Right ventricle myocardium superior (tissue), 1 donor: ENCODE data around the gene RAP2A. TPM values are rescaled to one million over a fixed set of nuclear protein-coding genes. Genes with fewer than 3 reads are reported as not detected.

ENCODE experiments used
- ATAC-seq: fragments of 200-7000 bp; cut with Tn5 transposase; one replicate; pipeline ENCODE4 v1.9.1; 2020; ENCODE audit warnings: mild to moderate bottlenecking; ENCODE audit not compliant: poor library complexity
- DNase-seq: peaks from one replicate; pipeline ENCODE4 v3.0.0-alpha.2; 2020
- intact Hi-C: fragments of 100-400 bp; cut with DNase I; formaldehyde crosslinking; loops from one replicate; pipeline ENCODE4 v1.11.2; 2022
- total RNA-seq: library from RNA; stranded (reverse); fragmentation: NEBNext Ultra II Directional; extraction: Animal tissue kit (Norgen Biotek cat#: 25700); gene quantifications from one replicate; pipeline ENCODE4 v1.2.1, GENCODE V29; 2021
- donor health status: DM: no; HTN: yes; CAD: no; lungs with severe emphysema.

The RAP2A gene
- total RNA-seq, 1 donor from 2014 or later = 12.1 TPM

- no peak for ATAC-seq
- DNase-seq = no peak
- intact Hi-C loops = no loop called here
These were observed 44.3 kb downstream of the RAP2A start for GRCh38 chr13:97478247-97478646.

GRCh38 chr13:97483465-97483864, 49.5 kb downstream of the RAP2A start:
- ATAC-seq (no peak), DNase-seq (no peak)
- intact Hi-C loops = no loop called here

GRCh38 chr13:97484301-97484700, 50.3 kb downstream of the RAP2A start:
- ATAC-seq (peak; percentile 31), DNase-seq (no peak)
- intact Hi-C loops = no loop called here

GRCh38 chr13:97485320-97485719, 51.4 kb downstream of the RAP2A start:
- intact Hi-C loops = no loop called here
- DNase-seq = no peak
- no peak for ATAC-seq

GRCh38 chr13:97490702-97491307, 56.8 kb downstream of the RAP2A start:
- ATAC-seq (no peak), DNase-seq (no peak)
- intact Hi-C loops = no loop called here

DNA sequence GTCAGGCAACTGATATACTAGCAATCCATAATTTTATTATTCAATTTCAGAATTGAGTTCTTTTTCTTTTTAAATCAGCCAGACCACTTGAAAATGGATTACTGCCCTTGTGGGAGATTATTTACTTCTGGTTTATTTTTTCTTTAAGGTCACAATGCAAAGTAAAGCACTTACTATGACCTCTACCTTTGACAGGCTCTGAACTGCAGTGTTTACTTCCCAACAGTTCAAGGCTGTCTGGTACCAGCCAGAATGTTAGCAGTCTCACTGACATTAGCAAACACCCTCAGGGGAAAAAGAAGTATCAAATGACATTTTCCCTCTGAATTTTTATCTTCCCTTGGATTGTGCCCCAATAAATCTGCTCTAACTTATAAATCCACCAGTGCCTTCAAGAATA, 57.5 kb downstream of the RAP2A start:
- intact Hi-C loops = no loop called here
- DNase-seq (no peak), ATAC-seq (no peak)

- intact Hi-C loops = no loop called here
- ATAC-seq (no peak), DNase-seq (no peak)
These were observed 58.3 kb downstream of the RAP2A start for GRCh38 chr13:97492257-97492656.

- DNase-seq (no peak), ATAC-seq (no peak)
- intact Hi-C loops = no loop called here
These were observed 58.9 kb downstream of the RAP2A start for GRCh38 chr13:97492684-97493371.

GRCh38 chr13:97493456-97493855, 59.5 kb downstream of the RAP2A start:
- ATAC-seq (no peak), DNase-seq (no peak)
- intact Hi-C loops = no loop called here

GRCh38 chr13:97495678-97496077, 61.7 kb downstream of the RAP2A start:
- no peak for DNase-seq
- intact Hi-C loops = no loop called here
- ATAC-seq = no peak

DNA sequence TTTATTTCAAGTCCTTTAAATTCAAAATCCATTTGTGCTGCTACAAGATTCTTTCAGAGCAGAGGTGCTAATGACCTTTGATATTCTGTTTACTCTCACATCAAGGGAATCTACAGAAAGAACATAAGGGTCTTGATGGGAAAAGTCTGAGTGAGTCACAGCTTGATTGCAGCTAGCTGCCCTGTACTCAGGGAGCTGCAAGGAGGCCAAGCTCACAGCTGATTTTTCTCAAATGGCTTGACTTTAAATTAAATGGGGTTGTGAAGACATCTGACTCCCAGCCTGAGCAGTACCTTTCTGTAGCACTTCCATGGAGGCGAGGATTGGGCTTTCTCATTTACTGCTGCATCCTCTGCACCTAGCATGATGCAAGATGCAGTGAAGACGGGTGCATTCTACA, 62.5 kb downstream of the RAP2A start:
- intact Hi-C loops = no loop called here
- ATAC-seq = no peak
- DNase-seq = no peak

DNA sequence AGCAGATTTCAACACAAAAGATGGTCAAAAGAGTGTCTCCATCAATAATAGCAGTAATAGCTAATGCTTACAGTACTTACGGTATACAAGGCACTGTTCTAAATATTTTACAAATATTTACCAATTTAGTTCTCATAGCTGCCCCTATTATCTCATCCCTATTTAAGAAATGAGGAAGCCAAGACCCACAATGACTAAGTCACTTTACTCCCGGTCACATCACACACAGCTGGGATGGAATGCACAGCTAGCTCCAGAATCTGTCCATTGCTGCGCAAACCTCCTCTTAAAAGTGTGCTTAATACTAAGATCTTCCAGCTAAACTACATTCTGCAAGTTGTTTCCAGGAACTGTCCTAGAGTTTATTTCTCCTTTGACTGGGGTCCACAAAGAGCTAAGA, 63.4 kb downstream of the RAP2A start:
- ATAC-seq (no peak), DNase-seq (no peak)
- intact Hi-C loops = no loop called here

DNA sequence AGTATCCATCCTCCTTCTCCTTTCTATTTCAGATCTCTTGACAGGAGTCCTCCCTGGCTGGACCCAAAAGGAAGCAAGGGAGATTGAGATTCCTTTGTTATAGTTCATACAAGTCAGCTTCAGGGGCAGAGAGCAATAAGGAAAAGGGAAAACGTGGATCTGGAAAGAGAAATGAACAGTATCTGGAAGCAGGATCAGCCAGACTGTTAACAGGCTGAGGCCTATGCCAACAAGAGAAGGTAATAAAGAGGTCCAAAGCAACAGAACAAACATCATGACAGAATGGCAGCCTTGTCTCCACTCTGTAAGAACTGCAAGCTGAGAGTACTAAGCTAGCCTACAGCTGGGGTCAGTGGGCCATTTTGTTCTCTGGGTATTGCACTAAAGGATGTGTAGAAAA, 64.5 kb downstream of the RAP2A start:
- no peak for ATAC-seq
- intact Hi-C loops = no loop called here
- DNase-seq = no peak

- intact Hi-C loops = no loop called here
- ATAC-seq = no peak
- DNase-seq = no peak
These were observed 65.2 kb downstream of the RAP2A start for GRCh38 chr13:97499181-97499580.

- peak; percentile 87 for ATAC-seq
- intact Hi-C loops = no loop called here
- DNase-seq = peak; percentile 52
These were observed 68.2 kb downstream of the RAP2A start for GRCh38 chr13:97502181-97502580.

DNA sequence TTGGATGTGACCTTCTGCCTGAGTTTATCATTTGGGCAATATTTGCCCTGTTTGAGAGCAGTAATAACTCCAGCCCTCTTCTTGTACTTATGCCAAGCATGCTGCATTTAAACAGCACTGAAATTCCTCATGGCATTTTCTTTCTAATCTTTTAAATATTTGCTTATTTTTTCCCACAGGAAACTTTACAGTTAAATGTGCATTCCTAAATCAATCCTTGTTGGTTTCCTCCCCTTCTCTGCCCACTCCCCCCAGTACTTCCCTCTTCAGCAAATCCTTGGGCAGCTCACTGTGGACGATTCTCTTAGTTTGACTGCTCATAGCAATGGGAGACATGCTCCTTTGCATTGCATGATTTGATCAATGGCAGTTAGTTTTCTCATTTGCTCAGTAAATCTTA, 68.7 kb downstream of the RAP2A start:
- intact Hi-C loops = no loop called here
- DNase-seq = no peak
- ATAC-seq = no peak

DNA sequence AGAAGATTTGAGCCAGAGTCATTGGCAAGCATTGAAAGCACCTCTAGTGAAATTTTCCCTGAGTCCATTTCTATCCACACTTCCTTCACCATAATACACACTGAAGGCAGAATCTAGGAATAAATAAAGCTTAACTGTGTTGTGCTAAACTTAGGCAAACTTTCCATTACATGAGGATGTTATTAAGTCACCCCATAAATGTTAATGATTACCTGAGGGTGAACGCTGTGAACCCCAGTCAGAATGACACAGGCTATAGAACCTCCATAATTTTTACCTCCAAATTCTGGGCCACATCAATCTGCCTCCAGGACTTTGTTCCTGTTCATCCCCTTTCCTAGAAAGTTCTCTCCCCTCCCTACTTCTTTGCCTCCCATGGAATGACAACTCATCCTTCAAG, 71.0 kb downstream of the RAP2A start:
- DNase-seq (no peak), ATAC-seq (no peak)
- intact Hi-C loops = no loop called here

- intact Hi-C loops = no loop called here
- no peak for ATAC-seq
- no peak for DNase-seq
These were observed 72.5 kb downstream of the RAP2A start for GRCh38 chr13:97506511-97506910.

GRCh38 chr13:97512732-97513131, 78.8 kb downstream of the RAP2A start:
- intact Hi-C loops = no loop called here
- DNase-seq = no peak
- no peak for ATAC-seq

DNA sequence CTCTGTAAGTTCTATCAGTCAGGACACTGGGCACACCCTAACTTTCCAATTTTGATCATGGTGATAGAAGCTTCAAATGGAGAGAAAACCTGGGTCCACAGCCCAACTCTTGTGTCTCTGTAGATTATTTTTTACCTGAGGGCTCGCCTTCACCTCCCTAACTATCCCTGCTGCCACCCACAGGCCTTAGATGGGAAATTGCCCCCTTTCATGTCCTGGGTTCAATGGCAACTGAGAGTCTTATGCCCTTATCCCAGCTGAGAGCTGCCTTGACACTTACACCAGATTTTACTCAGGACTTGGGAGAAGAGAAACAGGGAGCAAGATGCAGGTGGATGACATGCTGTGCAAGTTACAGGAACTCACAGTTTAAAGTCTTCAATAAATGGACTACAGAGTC, 81.7 kb downstream of the RAP2A start:
- intact Hi-C loops = no loop called here
- no peak for DNase-seq
- ATAC-seq = no peak

- no peak for ATAC-seq
- intact Hi-C loops = no loop called here
- DNase-seq = no peak
These were observed 84.0 kb downstream of the RAP2A start for GRCh38 chr13:97517967-97518366.
